Gastroesophageal sphincter (tissue), 4 donors: ENCODE results near the gene SOX6. TPM values are rescaled to one million over a fixed set of nuclear protein-coding genes. Genes with fewer than 3 reads are reported as not detected.

Experiments used
- ATAC-seq: fragments of 150-250 bp; one replicate; pipeline ENCODE4 v1.9.1; 2016; ENCODE audit warnings: mild to moderate bottlenecking, moderate library complexity
- H3K27ac ChIP-seq, 4 donors: fragments of 200-600 bp; sonication (generic) in 3 of 4; 1 replicate in 3 of 4; 2 replicates in 1 of 4; pipeline ENCODE4 v1.5.1; 2016 to 2019
- H3K27me3 ChIP-seq: fragments of 200-600 bp; sonication (generic); one replicate; pipeline ENCODE4 v1.5.1; 2019
- H3K36me3 ChIP-seq, 2 donors: fragments of 200-600 bp; sonication (generic); one replicate each; pipeline ENCODE4 v1.5.1; 2019; ENCODE audit warnings: control low read depth in 1 of 2
- H3K4me1 ChIP-seq, 3 donors: fragments of 200-600 bp; sonication (generic); 1 replicate in 2 of 3; 2 replicates in 1 of 3; pipeline ENCODE4 v1.5.1; 2016 to 2019; ENCODE audit warnings: control low read depth in 2 of 3
- H3K4me3 ChIP-seq, 2 donors: fragments of 200-600 bp; sonication (generic); one replicate each; pipeline ENCODE4 v1.5.1; 2019; ENCODE audit warnings: mild to moderate bottlenecking in 1 of 2, moderate library complexity in 1 of 2
- H3K9me3 ChIP-seq, 3 donors: fragments of 200-600 bp; sonication (generic); one replicate each; pipeline ENCODE4 v1.5.1; 2017 to 2019; ENCODE audit warnings: control low read depth in 2 of 3
- CTCF ChIP-seq, 4 experiments: fragments of 200-600 bp in 2 of 4; fragments of 450-650 bp in 2 of 4; sonication (generic) in 1 of 4; IDR thresholded peaks; one replicate each; pipeline ENCODE4 v1.5.1; 2017 to 2019; ENCODE audit warnings: antibody characterized with exemption in 4 of 4, mild to moderate bottlenecking in 2 of 4, moderate library complexity in 2 of 4
- EP300 ChIP-seq: sonication (generic); formaldehyde crosslinking; IDR thresholded peaks from one replicate; pipeline ENCODE4 v1.6.1; 2017; ENCODE audit warnings: antibody characterized with exemption, mild to moderate bottlenecking
- POLR2A ChIP-seq, 2 donors: fragments of 450-650 bp; IDR thresholded peaks; one replicate each; pipeline ENCODE4 v1.6.1; 2017; ENCODE audit warnings: antibody characterized with exemption in 2 of 2, mild to moderate bottlenecking in 2 of 2, moderate library complexity in 1 of 2
- POLR2AphosphoS5 ChIP-seq: sonication (generic); formaldehyde crosslinking; IDR thresholded peaks from one replicate; pipeline ENCODE4 v1.6.1; 2017; ENCODE audit warnings: antibody characterized with exemption
- WGBS, 2 donors: methylation state at CpG; one replicate each; pipeline ENCODE4 v1.1.5; 2018; ENCODE audit warnings: low coverage in 1 of 2; 5-methylcytosine and 5-hydroxymethylcytosine counted together
- total RNA-seq, 4 donors: library from RNA; depleted of rRNA; stranded (reverse); fragments of >200 nt; gene quantifications; one replicate each; pipeline ENCODE4 v1.1.0, GENCODE V29; 2016

SOX6 gene
- total RNA-seq, 4 donors from 2014 or later, result 1.2 to 21.9 (median 6.5) TPM

- Histone ChIP-seq H3K36me3 (no peaks in the 10 kb centered on the region), H3K27me3 (no peaks in the 10 kb centered on the region), H3K4me3 (no peak overlapping the region), H3K27ac (no peak overlapping the region), H3K4me1 (no peaks in the 10 kb centered on the region), H3K9me3 (no peaks in the 10 kb centered on the region)
- TF ChIP-seq POLR2A (IDR thresholded peaks at IDR 0.05) (no peak), CTCF (IDR thresholded peaks at IDR 0.05) (no peak), EP300 (no peak), POLR2AphosphoS5 (no peak)
- no peak for ATAC-seq
Observed at GRCh38 chr11:16311831-16312230, 44.5 kb downstream of the SOX6 start.

DNA sequence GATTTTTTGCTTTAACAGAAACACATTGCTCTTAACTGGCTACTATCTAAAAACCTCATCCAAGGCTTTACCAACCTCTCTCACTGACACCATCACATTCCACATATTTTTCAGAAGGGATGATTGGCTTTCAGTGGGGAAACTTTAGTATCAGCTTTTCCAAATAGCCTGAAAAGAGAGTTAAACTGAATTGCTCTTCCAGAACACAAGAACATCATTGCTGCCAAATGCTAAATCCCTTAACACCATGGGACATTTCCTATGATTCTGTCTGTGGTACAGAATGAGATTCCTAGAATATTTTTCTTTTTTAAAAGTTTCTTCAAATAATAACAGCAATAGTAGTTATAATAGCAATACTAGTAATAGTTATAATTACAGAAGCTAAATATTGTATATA is 45.4 kb downstream of the SOX6 start:
- Histone ChIP-seq H3K4me1 (no peaks in the 10 kb centered on the region), H3K27ac (no peak overlapping the region), H3K9me3 (no peaks in the 10 kb centered on the region), H3K4me3 (no peak overlapping the region), H3K27me3 (no peaks in the 10 kb centered on the region), H3K36me3 (no peaks in the 10 kb centered on the region)
- TF ChIP-seq CTCF (IDR thresholded peaks at IDR 0.05) (no peak), POLR2AphosphoS5 (no peak), POLR2A (IDR thresholded peaks at IDR 0.05) (no peak), EP300 (no peak)
- no peak for ATAC-seq

DNA sequence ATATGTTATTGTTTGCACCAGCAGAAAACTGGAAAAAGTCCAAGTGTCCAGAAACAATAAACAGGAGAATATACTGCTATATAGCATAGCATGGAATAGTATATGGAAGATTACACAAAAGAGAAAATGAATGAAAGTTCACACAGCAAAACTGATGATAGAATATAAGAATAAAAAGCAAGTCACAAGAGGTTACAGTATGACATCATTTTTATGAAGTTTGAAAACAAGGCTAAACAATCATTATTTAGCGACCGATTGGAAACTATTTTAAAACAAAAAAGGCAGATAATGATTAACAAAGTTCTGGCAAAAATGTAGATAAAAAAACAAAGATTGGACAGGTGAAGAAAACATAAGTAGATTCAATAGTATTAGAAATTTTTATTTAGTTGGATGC is 47.1 kb downstream of the SOX6 start:
- H3K36me3 ChIP-seq, result no peaks in the 10 kb centered on the region
- H3K4me3 ChIP-seq, result no peak overlapping the region
- no peak overlapping the region for H3K27ac ChIP-seq
- no peaks in the 10 kb centered on the region for H3K9me3 ChIP-seq
- 64 to 70% methylated on average over 2 of the region's 2 CpGs for WGBS, 2 donors
- no peaks in the 10 kb centered on the region for H3K4me1 ChIP-seq
- no peak for TF ChIP-seq POLR2AphosphoS5
- TF ChIP-seq CTCF (IDR thresholded peaks at IDR 0.05), result no peak
- TF ChIP-seq POLR2A (IDR thresholded peaks at IDR 0.05), result no peak
- TF ChIP-seq EP300, result no peak
- no peak for ATAC-seq
- no peaks in the 10 kb centered on the region for H3K27me3 ChIP-seq

- Histone ChIP-seq H3K9me3 (no peaks in the 10 kb centered on the region), H3K4me1 (no peaks in the 10 kb centered on the region), H3K27me3 (no peaks in the 10 kb centered on the region), H3K27ac (no peak overlapping the region), H3K36me3 (no peaks in the 10 kb centered on the region), H3K4me3 (no peak overlapping the region)
- TF ChIP-seq EP300 (no peak), POLR2A (IDR thresholded peaks at IDR 0.05) (no peak), CTCF (IDR thresholded peaks at IDR 0.05) (no peak), POLR2AphosphoS5 (no peak)
- no peak for ATAC-seq
- WGBS, 2 donors, result 77 to 84% methylated on average over 2 of the region's 2 CpGs
Observed at GRCh38 chr11:16301462-16301861, 54.9 kb downstream of the SOX6 start.

DNA sequence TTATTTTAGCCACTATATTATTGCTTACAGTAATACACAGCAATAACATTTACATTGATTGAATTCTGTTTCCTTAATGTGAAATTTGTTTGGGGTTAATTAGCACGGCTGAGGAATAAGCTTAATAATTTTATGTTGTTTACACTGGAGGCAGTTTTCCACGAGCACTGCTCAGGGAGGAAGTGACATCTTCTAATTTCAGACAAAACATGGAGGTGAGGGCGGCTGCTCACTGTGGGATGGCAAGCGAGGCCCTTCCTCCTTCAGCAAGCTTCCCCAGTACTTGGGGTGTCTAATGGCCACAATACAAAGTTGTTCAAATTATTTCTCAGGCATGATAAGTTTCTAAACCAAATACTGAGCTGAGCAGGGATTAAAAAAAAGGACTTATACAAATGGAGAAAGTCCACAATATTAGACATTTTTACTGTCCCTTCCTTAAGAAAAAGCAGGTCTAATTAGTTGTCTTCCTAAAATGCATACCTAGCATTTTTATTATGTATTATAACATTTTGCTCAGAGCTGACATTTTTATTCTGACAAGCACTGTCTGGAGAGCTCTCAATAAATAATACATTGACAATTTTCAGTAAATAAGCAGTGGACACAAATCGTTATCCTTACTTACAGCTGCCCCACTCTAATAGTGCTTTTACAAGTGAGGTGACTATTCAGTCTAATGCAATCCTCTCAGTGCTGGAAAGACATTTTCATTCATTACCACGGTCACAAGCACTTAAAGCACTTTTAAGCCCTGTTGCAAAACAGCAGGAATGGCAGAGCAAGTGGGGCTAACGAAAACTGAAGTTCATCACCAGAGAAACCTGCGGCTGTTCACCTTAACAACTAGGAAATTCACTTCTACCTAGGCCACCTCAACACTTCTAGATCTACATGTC is 56.2 kb downstream of the SOX6 start:
- TF ChIP-seq POLR2A (IDR thresholded peaks at IDR 0.05), result no peak
- no peak for TF ChIP-seq EP300
- TF ChIP-seq CTCF (IDR thresholded peaks at IDR 0.05), result no peak
- no peak for TF ChIP-seq POLR2AphosphoS5
- no peak overlapping the region for H3K27ac ChIP-seq
- WGBS, 2 donors, result 70 to 71% methylated on average over 8 of the region's 8 CpGs
- no peak for ATAC-seq
- H3K9me3 ChIP-seq, result no peaks in the 10 kb centered on the region
- no peaks in the 10 kb centered on the region for H3K36me3 ChIP-seq
- no peaks in the 10 kb centered on the region for H3K4me1 ChIP-seq
- no peak overlapping the region for H3K4me3 ChIP-seq
- no peaks in the 10 kb centered on the region for H3K27me3 ChIP-seq
